WERI-Rb-1 (cell line): ENCODE measurements around the gene HIVEP1.

ENCODE experiments used
- DNase-seq: peaks from one replicate; pipeline ENCODE4 v3.0.0-alpha.2; 2020
- H3K27ac ChIP-seq: fragments of 250-450 bp; sonication (Bioruptor Pico); 2 replicates; pipeline ENCODE4 v1.5.1; 2020; ENCODE audit warnings: mild to moderate bottlenecking, moderate library complexity
- H3K27me3 ChIP-seq: fragments of 250-450 bp; sonication (Bioruptor Pico); 2 replicates; pipeline ENCODE4 v1.5.1; 2021; ENCODE audit warnings: mild to moderate bottlenecking, low read depth, moderate library complexity; ENCODE audit not compliant: insufficient read depth, severe bottlenecking
- H3K36me3 ChIP-seq: fragments of 250-450 bp; sonication (Bioruptor Pico); 2 replicates; pipeline ENCODE4 v1.5.1; 2020; ENCODE audit warnings: mild to moderate bottlenecking, moderate library complexity
- H3K4me3 ChIP-seq: 2 replicates; pipeline ENCODE4 v1.5.1; 2011; ENCODE audit warnings: low read depth, mild to moderate bottlenecking, control low read depth, low read length
- H3K9me3 ChIP-seq: fragments of 250-450 bp; sonication (Bioruptor Pico); 2 replicates; pipeline ENCODE4 v1.5.1; 2021; ENCODE audit warnings: mild to moderate bottlenecking, moderate library complexity; ENCODE audit not compliant: severe bottlenecking
- TF ChIP-seq, protein P1 (sequence below): IDR thresholded peaks from 2 replicates; pipeline ENCODE4 v1.5.1; 2011; ENCODE audit warnings: low read depth, mild to moderate bottlenecking, control low read depth, inconsistent platforms, low read length

Gene HIVEP1

DNA sequence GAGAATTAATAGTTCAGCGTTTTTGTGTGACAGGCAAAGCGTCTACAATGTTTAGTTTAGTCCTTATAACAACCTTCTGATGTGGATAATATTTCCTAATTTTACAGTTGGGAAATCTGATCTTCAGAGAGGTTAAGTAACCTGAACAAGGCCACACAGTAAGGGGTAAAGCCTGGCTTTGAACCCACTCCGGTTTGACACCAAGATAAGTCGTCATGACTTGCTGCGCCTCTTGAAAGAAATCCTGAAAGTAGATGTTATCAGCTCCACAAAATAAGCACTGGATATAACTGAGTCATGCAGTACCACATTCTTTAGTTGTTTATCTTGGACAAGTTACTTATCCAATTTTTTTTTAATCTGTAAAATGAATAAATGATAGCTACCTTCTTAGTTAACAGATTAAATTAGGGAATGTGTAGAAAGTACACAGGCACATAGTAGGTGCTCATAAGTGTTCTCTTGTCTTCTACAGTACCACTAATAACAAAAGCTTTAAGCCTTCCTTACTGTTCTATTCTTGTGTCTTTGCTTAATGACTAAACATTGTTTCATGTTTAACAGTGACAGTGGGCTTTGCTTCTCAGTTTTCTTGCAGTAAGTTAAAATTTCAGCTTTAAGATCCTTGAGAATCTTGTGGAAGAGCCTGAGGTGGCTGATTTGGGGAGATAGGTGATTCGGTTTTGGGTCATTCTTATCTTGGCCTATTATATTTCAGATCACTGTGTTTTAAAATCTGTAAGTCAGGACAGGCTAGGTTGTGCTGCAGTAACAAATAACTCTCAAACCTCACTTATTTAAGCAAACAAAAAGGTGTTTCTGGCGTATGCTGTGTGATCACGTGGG is 2.1 kb downstream of the HIVEP1 start:
- no peak for DNase-seq
- Histone ChIP-seq H3K36me3 (peaks cover 9% of the 10 kb centered on the region), H3K27ac (no peak overlapping the region), H3K4me3 (no peak overlapping the region), H3K9me3 (peaks cover 2% of the 10 kb centered on the region), H3K27me3 (no peaks in the 10 kb centered on the region)
- TF ChIP-seq, protein P1, sequence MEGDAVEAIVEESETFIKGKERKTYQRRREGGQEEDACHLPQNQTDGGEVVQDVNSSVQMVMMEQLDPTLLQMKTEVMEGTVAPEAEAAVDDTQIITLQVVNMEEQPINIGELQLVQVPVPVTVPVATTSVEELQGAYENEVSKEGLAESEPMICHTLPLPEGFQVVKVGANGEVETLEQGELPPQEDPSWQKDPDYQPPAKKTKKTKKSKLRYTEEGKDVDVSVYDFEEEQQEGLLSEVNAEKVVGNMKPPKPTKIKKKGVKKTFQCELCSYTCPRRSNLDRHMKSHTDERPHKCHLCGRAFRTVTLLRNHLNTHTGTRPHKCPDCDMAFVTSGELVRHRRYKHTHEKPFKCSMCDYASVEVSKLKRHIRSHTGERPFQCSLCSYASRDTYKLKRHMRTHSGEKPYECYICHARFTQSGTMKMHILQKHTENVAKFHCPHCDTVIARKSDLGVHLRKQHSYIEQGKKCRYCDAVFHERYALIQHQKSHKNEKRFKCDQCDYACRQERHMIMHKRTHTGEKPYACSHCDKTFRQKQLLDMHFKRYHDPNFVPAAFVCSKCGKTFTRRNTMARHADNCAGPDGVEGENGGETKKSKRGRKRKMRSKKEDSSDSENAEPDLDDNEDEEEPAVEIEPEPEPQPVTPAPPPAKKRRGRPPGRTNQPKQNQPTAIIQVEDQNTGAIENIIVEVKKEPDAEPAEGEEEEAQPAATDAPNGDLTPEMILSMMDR = no peak

- Histone ChIP-seq H3K27me3 (no peaks in the 10 kb centered on the region), H3K36me3 (peaks cover 9% of the 10 kb centered on the region), H3K9me3 (peaks cover 2% of the 10 kb centered on the region), H3K4me3 (no peak overlapping the region), H3K27ac (no peak overlapping the region)
- no peak for DNase-seq
- TF ChIP-seq, protein P1 = no peak
These were observed 2.7 kb downstream of the HIVEP1 start for GRCh38 chr6:12014873-12015149.

DNA sequence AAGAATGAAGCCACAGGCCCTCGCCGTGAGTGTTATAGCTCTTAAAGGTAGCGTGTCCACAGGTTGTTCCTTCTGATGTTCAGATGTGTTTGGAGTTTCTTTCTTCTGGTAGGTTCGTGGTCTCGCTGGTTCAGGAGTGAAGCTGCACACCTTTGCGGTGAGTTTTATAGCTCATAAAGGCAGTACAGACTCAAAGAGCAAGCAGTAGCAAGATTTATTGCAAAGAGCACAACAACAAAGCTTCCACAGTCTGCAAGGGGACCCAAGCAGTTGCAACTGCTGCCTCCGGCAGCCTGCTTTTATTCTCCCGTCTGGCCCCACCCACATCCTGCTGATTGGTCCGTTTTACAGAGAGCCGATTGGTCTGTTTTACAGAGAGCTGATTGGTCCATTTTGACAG is 5.2 kb downstream of the HIVEP1 start:
- H3K27ac ChIP-seq = no peak overlapping the region
- H3K9me3 ChIP-seq = peaks cover 2% of the 10 kb centered on the region
- TF ChIP-seq, protein P1 = no peak
- H3K4me3 ChIP-seq = no peak overlapping the region
- no peak for DNase-seq
- H3K27me3 ChIP-seq = no peaks in the 10 kb centered on the region
- peaks cover 9% of the 10 kb centered on the region for H3K36me3 ChIP-seq

- TF ChIP-seq, protein P1 = no peak
- no peak overlapping the region for H3K4me3 ChIP-seq
- H3K27ac ChIP-seq = no peak overlapping the region
- no peak for DNase-seq
- H3K36me3 ChIP-seq = peaks cover 9% of the 10 kb centered on the region
- peaks cover 2% of the 10 kb centered on the region for H3K9me3 ChIP-seq
- no peaks in the 10 kb centered on the region for H3K27me3 ChIP-seq
These were observed 5.8 kb downstream of the HIVEP1 start for GRCh38 chr6:12017876-12018401.

- H3K9me3 ChIP-seq = no peaks in the 10 kb centered on the region
- H3K27ac ChIP-seq = no peak overlapping the region
- no peaks in the 10 kb centered on the region for H3K27me3 ChIP-seq
- TF ChIP-seq, protein P1 = no peak
- peaks cover 9% of the 10 kb centered on the region for H3K36me3 ChIP-seq
- no peak overlapping the region for H3K4me3 ChIP-seq
- DNase-seq = no peak
These were observed 8.2 kb downstream of the HIVEP1 start for GRCh38 chr6:12020187-12020791.
